Right lobe of liver (tissue), 4 donors: ENCODE data around the gene UBAC2.

Source experiments
- CTCF ChIP-seq, 4 donors: fragments of 200-600 bp in 3 of 4; fragments of 450-650 bp in 1 of 4; IDR thresholded peaks; one replicate each; pipeline versions ENCODE4 v1.5.1 to v1.8.0; 2016 to 2022; ENCODE audit warnings: antibody characterized with exemption in 4 of 4, mild to moderate bottlenecking in 2 of 4
- POLR2A ChIP-seq: fragments of 450-650 bp; IDR thresholded peaks from one replicate; pipeline ENCODE4 v1.6.1; 2017; ENCODE audit warnings: antibody characterized with exemption, mild to moderate bottlenecking
- donor health status: DM: no; HTN: no; CAD: no.
- donor health status: DM: no; HTN: no; CAD: no.
- donor health status: DM: no; HTN: yes; CAD: no.

DNA sequence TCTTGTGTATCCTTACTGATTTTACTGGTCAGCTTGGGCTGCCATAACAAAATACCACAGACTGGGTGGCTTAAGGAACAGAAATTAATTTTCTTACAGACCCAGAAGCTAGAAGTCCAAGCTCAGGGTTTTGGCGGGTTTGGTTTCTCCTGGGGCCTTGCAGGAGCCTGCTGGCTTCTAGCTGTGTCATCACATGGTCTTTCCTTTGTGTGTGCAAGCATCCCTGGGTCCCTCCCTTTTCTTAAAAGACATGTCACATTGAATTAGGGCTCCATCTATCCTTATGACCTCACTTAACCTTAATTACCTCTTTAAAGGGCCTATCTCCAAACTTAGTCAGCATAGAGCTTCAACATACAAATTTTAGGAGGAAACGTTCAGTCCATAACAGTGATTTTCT, 23.4 kb downstream of the UBAC2 start:
- TF ChIP-seq CTCF (IDR thresholded peaks at IDR 0.05) (no peak), POLR2A (no peak)
